ENCODE data around the gene EHBP1. TPM values are rescaled to one million over a fixed set of nuclear protein-coding genes. Genes with fewer than 3 reads are reported as not detected.

Gene EHBP1
- total RNA-seq, 1 donor from 2014 or later: 63.4 TPM

DNA sequence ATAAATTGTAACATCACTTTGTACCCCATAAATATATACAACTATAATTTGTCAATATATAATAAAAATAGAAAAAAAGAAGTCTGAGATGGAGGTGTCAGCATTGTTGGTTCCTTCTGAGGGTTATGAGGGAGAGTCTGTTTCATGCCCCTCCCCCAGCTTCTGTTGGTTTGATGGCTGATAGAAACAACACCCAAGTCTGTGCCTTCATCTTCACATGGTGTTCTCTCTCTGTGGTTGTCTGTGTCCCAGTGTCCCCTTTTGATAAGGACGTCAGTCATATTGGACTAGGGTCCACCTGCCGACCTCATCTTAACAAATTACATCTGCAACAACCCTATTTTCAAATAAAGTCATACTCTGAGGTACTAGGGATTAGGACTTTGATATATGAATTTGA, 20.3 kb upstream of the EHBP1 start:
- Mint-ChIP-seq H3K27ac (ENCODE audit: unreplicated experiment) (no peak overlapping the region), H3K4me3 (ENCODE audit: unreplicated experiment) (no peak overlapping the region), H3K9me3 (ENCODE audit: unreplicated experiment) (no peaks in the 10 kb centered on the region), H3K36me3 (ENCODE audit: unreplicated experiment) (no peaks in the 10 kb centered on the region), H3K4me1 (ENCODE audit: low read depth, unreplicated experiment) (no peaks in the 10 kb centered on the region), H3K27me3 (ENCODE audit: unreplicated experiment) (no peaks in the 10 kb centered on the region)
- no peak for DNase-seq
- TF ChIP-seq, protein P1, sequence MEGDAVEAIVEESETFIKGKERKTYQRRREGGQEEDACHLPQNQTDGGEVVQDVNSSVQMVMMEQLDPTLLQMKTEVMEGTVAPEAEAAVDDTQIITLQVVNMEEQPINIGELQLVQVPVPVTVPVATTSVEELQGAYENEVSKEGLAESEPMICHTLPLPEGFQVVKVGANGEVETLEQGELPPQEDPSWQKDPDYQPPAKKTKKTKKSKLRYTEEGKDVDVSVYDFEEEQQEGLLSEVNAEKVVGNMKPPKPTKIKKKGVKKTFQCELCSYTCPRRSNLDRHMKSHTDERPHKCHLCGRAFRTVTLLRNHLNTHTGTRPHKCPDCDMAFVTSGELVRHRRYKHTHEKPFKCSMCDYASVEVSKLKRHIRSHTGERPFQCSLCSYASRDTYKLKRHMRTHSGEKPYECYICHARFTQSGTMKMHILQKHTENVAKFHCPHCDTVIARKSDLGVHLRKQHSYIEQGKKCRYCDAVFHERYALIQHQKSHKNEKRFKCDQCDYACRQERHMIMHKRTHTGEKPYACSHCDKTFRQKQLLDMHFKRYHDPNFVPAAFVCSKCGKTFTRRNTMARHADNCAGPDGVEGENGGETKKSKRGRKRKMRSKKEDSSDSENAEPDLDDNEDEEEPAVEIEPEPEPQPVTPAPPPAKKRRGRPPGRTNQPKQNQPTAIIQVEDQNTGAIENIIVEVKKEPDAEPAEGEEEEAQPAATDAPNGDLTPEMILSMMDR (IDR thresholded peaks at IDR 0.05; ENCODE audit: partially characterized antibody, unreplicated experiment): no peak

DNA sequence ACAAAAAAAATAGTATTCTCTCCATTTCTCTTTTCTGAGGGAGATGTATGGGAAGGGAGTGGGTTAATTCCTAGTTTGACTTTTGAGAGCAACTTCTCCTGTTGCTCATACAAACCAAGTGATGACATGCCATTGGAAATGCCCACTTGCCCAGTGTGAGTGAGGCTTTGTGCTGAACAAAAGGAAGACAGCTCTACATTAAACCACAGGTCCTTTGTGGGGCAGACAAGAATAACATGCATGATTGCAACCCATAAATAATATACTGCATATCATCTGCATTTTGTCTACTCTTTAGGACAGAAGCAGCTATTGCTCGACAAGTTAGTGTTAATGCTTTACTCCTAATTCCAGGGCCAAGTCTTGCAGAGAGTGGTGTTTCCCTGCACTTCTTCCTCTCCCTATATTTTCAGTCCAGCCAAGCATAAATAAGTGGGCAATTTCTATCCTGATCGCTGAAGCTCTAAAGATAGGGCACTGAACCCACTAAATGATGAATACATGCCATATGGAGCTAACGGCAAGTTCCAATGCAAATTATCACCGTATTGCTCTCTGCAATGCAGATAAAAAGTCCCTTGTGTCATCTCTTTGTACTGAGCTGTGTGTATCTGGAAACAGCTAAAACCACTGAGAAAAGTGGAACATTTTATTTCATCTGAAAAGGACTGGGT, 19.4 kb upstream of the EHBP1 start:
- Mint-ChIP-seq H3K4me1 (ENCODE audit: low read depth, unreplicated experiment) (no peaks in the 10 kb centered on the region), H3K27me3 (ENCODE audit: unreplicated experiment) (no peaks in the 10 kb centered on the region), H3K36me3 (ENCODE audit: unreplicated experiment) (no peaks in the 10 kb centered on the region), H3K9me3 (ENCODE audit: unreplicated experiment) (no peaks in the 10 kb centered on the region), H3K4me3 (ENCODE audit: unreplicated experiment) (no peak overlapping the region), H3K27ac (ENCODE audit: unreplicated experiment) (no peak overlapping the region)
- TF ChIP-seq, protein P1 (IDR thresholded peaks at IDR 0.05; ENCODE audit: partially characterized antibody, unreplicated experiment): no peak
- DNase-seq: no peak

DNA sequence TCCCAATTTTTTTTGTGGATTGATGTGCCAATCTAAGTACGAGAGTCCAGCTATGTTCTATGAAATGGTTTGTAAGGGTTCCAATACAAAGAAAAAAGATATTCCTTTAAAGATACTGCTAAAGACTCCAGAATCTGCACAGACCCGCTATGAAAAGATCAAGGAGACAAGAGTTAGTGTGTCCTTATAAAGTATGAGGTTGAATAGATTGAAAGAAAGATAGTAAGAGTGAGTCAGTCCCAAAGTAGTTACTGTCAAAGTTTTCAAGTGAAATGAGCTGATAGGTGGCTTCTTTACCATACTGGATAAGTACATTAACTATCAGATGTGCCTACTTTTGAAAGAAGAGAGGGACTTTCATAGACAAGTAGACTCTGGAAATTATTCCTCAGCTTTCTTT, 17.9 kb upstream of the EHBP1 start:
- H3K27ac Mint-ChIP-seq (ENCODE audit: unreplicated experiment): no peak overlapping the region
- DNase-seq: no peak
- no peaks in the 10 kb centered on the region for H3K9me3 Mint-ChIP-seq (ENCODE audit: unreplicated experiment)
- H3K4me3 Mint-ChIP-seq (ENCODE audit: unreplicated experiment): no peak overlapping the region
- TF ChIP-seq, protein P1 (IDR thresholded peaks at IDR 0.05; ENCODE audit: partially characterized antibody, unreplicated experiment): no peak
- H3K27me3 Mint-ChIP-seq (ENCODE audit: unreplicated experiment): no peaks in the 10 kb centered on the region
- H3K36me3 Mint-ChIP-seq (ENCODE audit: unreplicated experiment): no peaks in the 10 kb centered on the region
- H3K4me1 Mint-ChIP-seq (ENCODE audit: low read depth, unreplicated experiment): no peaks in the 10 kb centered on the region

DNA sequence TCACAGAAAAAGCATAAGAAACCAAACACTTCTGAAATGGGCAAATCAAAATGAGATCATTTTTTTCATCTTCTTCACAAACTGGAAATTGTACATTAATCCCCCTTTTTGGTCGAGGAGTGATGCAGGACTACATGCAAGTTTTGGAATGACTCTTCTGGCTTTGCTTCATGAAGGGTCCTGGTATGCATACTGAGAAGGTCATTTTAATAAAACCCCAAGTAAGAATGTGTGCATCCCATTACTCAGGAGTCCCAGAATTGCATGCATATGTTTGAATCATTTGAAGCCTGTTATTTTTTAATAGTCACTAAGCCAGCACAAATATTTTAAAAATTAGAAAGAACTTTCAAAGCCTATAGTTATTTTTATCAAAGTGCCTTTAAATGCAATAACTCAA, 16.7 kb upstream of the EHBP1 start:
- no peaks in the 10 kb centered on the region for H3K27me3 Mint-ChIP-seq (ENCODE audit: unreplicated experiment)
- H3K4me3 Mint-ChIP-seq (ENCODE audit: unreplicated experiment): no peak overlapping the region
- no peaks in the 10 kb centered on the region for H3K36me3 Mint-ChIP-seq (ENCODE audit: unreplicated experiment)
- no peaks in the 10 kb centered on the region for H3K9me3 Mint-ChIP-seq (ENCODE audit: unreplicated experiment)
- TF ChIP-seq, protein P1 (IDR thresholded peaks at IDR 0.05; ENCODE audit: partially characterized antibody, unreplicated experiment): no peak
- H3K27ac Mint-ChIP-seq (ENCODE audit: unreplicated experiment): no peak overlapping the region
- DNase-seq: no peak
- H3K4me1 Mint-ChIP-seq (ENCODE audit: low read depth, unreplicated experiment): no peaks in the 10 kb centered on the region

DNA sequence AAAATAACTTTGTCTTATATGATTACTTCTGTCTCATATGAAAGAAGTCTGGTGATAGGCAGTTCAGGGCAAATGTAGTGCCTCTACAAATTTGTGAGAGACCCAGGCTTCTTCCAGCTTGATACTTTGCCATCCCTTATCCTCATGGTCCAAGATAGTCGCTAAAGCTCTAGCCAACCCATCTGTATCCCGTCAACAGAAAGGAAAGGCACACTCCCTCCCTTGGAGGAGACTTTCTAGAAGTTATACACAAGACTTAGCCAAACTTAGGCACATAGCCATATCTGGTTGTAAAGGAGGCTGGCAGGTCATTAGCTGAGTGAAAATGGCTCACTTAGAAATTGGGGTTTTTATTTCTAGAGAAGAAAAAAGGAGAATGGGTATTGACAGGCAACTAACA, 14.3 kb upstream of the EHBP1 start:
- no peak overlapping the region for H3K4me3 Mint-ChIP-seq (ENCODE audit: unreplicated experiment)
- TF ChIP-seq, protein P1 (IDR thresholded peaks at IDR 0.05; ENCODE audit: partially characterized antibody, unreplicated experiment): no peak
- no peak overlapping the region for H3K27ac Mint-ChIP-seq (ENCODE audit: unreplicated experiment)
- H3K9me3 Mint-ChIP-seq (ENCODE audit: unreplicated experiment): no peaks in the 10 kb centered on the region
- H3K27me3 Mint-ChIP-seq (ENCODE audit: unreplicated experiment): no peaks in the 10 kb centered on the region
- DNase-seq: no peak
- no peaks in the 10 kb centered on the region for H3K36me3 Mint-ChIP-seq (ENCODE audit: unreplicated experiment)
- H3K4me1 Mint-ChIP-seq (ENCODE audit: low read depth, unreplicated experiment): no peaks in the 10 kb centered on the region

All from glutamatergic neuron (in vitro differentiated cells).